LNCaP clone FGC (cell line): ENCODE measurements around the gene SLC2A3.
"Not testable (repeated sequence)": the region's sequence is repeated elsewhere in the genome, so short reads cannot be mapped to it uniquely, and the experiment has no call there.

Experiments
- DNase-seq: peaks from one replicate; pipeline ENCODE4 v3.0.0-alpha.2; 2011; ENCODE audit warnings: low read depth
- H3K4me3 ChIP-seq: 2 replicates; pipeline ENCODE4 v1.5.1; 2011; ENCODE audit warnings: mild to moderate bottlenecking, low read depth, low read length, control low read depth
- TF ChIP-seq, protein P1 (sequence below): IDR thresholded peaks from 2 replicates; pipeline ENCODE4 v1.5.1; 2012; ENCODE audit warnings: mild to moderate bottlenecking; ENCODE audit not compliant: control insufficient read depth, insufficient read depth; ENCODE audit errors: extremely low read depth

The SLC2A3 gene

DNA sequence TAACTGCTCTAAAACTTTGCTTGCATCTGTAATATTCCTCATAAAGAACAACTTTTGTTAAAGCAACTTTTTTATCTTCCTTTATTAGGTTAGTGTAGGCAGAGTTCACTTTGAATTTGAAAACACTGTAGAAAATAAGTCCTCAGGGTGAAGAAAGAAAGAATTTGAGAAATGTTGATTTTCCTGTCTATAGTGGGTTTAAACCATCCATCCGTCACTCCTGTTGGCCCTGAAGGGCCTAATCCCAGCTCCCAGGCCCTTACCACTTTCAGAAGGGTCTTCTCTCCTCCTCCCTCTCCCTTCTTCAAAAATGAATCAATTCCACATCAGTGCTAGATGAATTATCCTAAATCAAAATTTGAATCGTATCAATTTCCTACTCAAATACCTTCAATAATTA lies 4.9 kb upstream of the SLC2A3 start:
- H3K4me3 ChIP-seq: no peak overlapping the region
- no peak for DNase-seq
- TF ChIP-seq, protein P1, sequence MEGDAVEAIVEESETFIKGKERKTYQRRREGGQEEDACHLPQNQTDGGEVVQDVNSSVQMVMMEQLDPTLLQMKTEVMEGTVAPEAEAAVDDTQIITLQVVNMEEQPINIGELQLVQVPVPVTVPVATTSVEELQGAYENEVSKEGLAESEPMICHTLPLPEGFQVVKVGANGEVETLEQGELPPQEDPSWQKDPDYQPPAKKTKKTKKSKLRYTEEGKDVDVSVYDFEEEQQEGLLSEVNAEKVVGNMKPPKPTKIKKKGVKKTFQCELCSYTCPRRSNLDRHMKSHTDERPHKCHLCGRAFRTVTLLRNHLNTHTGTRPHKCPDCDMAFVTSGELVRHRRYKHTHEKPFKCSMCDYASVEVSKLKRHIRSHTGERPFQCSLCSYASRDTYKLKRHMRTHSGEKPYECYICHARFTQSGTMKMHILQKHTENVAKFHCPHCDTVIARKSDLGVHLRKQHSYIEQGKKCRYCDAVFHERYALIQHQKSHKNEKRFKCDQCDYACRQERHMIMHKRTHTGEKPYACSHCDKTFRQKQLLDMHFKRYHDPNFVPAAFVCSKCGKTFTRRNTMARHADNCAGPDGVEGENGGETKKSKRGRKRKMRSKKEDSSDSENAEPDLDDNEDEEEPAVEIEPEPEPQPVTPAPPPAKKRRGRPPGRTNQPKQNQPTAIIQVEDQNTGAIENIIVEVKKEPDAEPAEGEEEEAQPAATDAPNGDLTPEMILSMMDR: no peak

GRCh38 chr12:7937833-7938506 lies 2.0 kb upstream of the SLC2A3 start:
- no peak overlapping the region for H3K4me3 ChIP-seq
- peak; percentile 35 for DNase-seq
- TF ChIP-seq, protein P1: no peak

DNA sequence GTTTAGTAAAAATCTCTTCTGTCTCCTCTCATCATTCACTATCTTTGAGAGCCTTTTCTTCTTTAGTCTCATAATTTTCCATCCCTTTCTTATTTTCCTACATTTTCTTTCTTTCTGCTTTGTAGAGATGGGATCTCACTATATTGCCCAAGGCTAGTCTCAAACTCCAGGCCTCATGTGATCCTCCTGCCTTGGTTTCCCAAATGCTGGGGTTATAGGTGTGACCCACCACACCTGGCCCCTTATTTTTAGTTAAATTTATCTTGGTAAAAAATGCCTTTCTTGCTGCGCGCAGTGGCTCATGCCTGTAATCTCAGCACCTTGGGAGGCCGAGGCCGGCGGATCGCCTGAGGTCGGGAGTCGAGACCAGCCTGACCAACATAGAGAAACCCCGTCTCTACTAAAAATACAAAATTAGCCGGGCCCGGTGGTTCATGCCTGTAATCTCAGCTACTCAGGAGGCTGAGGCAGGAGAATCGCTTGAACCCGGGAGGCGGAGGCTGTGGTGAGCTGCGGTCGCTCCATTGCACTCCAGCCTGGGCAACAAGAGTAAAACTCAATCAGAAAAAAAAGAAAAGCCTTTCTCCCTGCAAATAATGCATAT lies 996 bp downstream of the SLC2A3 start:
- TF ChIP-seq, protein P1: no peak
- no peak overlapping the region for H3K4me3 ChIP-seq
- no peak for DNase-seq

- TF ChIP-seq, protein P1: no peak
- DNase-seq: no peak
- H3K4me3 ChIP-seq: no peak overlapping the region
Observed at GRCh38 chr12:7934091-7934888, 1.7 kb downstream of the SLC2A3 start.

DNA sequence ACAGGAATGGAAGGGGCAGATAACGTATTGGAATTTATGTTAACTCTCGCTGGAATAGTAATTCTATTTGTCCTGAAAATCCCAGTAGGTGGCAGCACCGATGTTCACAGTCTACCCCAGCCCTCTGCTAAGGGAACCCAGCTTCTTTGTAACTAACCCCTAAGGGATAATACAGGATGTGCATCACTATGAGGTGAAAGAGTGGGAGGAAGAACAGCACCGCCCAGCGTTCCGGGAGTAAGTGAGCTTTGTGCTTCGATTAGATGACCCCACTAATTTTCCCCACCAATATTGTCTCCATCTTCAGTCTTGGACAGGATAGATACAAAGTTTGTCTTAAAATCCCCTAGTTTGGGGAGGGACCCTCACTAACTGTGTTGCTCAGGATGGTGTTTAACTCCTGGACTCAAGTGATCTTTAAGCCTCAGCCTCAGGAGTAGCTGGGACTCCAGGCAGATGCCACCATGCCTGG lies 2.7 kb downstream of the SLC2A3 start:
- H3K4me3 ChIP-seq: no peak overlapping the region
- TF ChIP-seq, protein P1: peak; percentile 44
- DNase-seq: peak; percentile 50

DNA sequence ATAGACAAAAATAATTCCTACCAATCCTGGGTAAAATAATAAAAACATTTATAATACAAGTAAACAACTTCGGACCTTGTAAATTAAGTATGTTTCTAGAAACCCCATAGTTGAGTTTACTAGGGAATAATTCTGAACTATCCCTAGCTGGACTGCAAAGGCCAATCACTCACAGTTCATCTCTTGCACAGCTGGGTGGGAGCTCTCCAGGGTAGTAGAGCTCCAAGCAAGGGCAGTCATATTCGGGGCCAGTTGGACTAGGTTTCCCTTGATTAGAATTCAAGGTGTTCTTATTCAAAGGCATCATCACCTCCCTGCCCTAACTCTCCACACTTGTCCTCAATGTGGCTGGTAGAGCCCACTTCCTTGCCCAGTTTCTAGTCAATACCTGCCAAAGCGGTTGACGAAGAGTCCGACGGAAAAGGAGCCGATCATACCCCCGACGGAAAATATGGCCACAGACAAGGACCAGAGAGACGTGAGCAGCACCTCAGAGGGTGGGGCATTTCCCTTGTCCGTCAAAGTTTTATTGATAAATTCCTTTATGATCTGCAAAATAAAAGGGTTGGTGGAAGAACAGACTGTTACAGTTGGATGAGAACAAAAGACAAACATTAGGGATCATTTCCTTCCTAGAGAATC lies 3.3 kb downstream of the SLC2A3 start:
- H3K4me3 ChIP-seq, DNase-seq: not testable (repeated sequence)
